ENCODE measurements around the gene HDGFL2. TPM values are rescaled to one million over a fixed set of nuclear protein-coding genes. Genes with fewer than 3 reads are reported as not detected.

HDGFL2 gene
- total RNA-seq, 1 donor from 2014 or later: 77.9 TPM

DNA sequence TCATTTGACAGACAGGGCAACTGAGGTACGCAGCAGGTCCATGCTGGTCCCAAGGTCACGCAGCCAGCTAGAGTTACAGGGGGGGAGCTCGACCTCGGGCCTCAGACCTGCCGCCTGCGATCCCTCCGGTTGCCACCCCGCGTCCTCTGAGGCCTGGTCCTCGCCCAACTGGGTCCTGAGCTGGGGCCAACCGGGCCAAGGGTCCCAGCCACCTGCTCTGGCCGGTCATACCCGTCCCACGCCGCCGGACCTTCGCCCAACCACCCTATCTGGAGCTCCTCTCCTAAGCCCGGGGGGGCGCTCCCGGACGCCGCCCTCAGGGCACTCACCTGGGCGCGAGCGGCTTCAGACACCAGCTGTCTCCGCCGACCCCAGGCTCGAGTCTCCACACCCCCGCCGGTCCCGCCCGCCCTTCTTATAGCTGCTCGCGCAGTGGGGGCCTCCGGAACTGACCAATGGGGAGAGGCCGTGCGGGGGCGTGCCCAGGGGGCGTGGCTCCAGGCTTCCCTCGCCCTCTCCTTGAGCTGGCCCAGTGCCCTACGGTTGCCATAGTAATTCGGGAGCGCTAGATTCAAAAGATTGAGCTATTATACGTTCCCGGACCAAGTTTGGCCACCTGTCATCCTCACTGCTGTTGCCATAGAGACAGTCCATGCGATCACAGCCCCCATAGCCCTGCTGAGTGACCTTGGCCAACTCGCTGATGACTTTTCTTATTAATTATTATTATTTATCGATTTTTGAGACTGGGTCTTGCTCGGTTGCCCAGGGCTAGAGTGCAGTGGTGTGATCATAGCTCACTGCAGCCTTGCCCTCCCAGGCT, 63.0 kb downstream of the HDGFL2 start, which contains the start of gene PLIN5:
PLIN5 (minus strand) TSS at position 389 of the 823 bp plus-strand sequence. CDS start 1,150 bp downstream, outside the sequence.
- H3K27me3 Mint-ChIP-seq: peaks cover 3% of the 10 kb centered on the region
- peaks cover 4% of the 10 kb centered on the region for H3K4me1 Mint-ChIP-seq (ENCODE audit: unreplicated experiment)
- TF ChIP-seq, protein P1, sequence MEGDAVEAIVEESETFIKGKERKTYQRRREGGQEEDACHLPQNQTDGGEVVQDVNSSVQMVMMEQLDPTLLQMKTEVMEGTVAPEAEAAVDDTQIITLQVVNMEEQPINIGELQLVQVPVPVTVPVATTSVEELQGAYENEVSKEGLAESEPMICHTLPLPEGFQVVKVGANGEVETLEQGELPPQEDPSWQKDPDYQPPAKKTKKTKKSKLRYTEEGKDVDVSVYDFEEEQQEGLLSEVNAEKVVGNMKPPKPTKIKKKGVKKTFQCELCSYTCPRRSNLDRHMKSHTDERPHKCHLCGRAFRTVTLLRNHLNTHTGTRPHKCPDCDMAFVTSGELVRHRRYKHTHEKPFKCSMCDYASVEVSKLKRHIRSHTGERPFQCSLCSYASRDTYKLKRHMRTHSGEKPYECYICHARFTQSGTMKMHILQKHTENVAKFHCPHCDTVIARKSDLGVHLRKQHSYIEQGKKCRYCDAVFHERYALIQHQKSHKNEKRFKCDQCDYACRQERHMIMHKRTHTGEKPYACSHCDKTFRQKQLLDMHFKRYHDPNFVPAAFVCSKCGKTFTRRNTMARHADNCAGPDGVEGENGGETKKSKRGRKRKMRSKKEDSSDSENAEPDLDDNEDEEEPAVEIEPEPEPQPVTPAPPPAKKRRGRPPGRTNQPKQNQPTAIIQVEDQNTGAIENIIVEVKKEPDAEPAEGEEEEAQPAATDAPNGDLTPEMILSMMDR (conservative IDR thresholded peaks at IDR 0.05): peak; percentile 19
- H3K36me3 Mint-ChIP-seq: no peaks in the 10 kb centered on the region
- H3K9me3 Mint-ChIP-seq: no peaks in the 10 kb centered on the region
- DNase-seq (ENCODE audit: extremely low spot score, unreplicated experiment): peak; percentile 90
- peak within 1 kb of the TSS; percentile 57 for H3K4me3 Mint-ChIP-seq
- H3K27ac Mint-ChIP-seq: no peak within 1 kb of the TSS

DNA sequence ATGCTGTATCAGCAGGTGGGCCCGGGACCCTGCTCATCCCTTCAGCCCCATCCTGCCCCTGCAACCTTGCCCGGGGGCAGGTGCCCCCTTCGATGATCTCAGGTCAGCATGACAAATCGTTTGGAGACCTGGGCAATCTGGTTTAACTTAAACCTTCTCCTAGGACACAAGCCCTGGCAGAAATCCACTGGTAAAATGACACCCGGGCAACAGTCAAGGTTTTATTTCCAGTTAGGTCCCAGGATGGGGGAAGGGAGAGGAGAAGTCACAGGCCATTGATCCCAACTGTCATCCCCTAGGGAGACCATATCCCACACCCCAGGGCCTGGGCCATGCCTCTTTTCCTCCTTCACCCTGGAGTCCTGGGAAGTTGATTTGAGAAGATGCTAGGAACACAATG, 64.7 kb downstream of the HDGFL2 start:
- no peaks in the 10 kb centered on the region for H3K36me3 Mint-ChIP-seq
- TF ChIP-seq, protein P1 (conservative IDR thresholded peaks at IDR 0.05): no peak
- H3K27me3 Mint-ChIP-seq: peaks cover 3% of the 10 kb centered on the region
- no peak overlapping the region for H3K27ac Mint-ChIP-seq
- no peak for DNase-seq (ENCODE audit: extremely low spot score, unreplicated experiment)
- peaks cover 7% of the 10 kb centered on the region for H3K4me1 Mint-ChIP-seq (ENCODE audit: unreplicated experiment)
- no peak overlapping the region for H3K4me3 Mint-ChIP-seq
- H3K9me3 Mint-ChIP-seq: no peaks in the 10 kb centered on the region

DNA sequence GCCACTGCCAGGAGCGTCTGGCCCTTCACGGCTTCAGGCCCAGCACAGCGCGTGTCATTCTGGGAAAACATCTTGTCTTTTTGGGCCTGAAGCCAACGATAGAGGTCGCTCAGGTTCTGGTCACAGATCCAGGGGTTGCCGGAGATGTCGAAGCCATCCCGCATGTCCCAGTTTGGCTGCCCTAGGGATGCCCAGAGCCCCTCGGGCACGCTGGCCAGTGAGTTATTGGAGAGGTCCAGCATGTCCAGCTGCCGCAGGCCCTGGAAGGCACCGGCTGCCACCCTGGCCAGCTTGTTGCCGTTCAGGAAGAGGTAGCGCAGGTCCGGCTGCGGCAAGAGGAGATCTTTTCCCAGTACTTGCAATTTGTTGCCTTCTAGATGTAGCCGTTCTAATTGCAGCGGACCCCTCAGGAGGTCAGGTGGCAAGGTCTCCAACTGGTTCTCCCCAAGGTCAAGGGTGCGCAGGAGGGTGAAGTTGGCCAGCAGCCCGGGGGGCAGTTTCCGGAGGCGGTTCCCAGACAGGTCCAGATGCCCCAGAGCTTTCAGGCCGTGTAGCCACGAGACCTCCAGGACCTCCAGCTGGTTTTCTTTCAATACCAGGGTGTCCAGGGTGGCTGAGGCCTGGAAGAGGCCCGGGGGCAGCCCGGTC, 66.0 kb downstream of the HDGFL2 start:
- Mint-ChIP-seq H3K36me3 (no peaks in the 10 kb centered on the region), H3K4me3 (no peak overlapping the region), H3K27ac (no peak overlapping the region), H3K4me1 (ENCODE audit: unreplicated experiment) (peaks cover 7% of the 10 kb centered on the region), H3K9me3 (no peaks in the 10 kb centered on the region), H3K27me3 (peaks cover 3% of the 10 kb centered on the region)
- DNase-seq (ENCODE audit: extremely low spot score, unreplicated experiment): peak; percentile 66
- TF ChIP-seq, protein P1 (conservative IDR thresholded peaks at IDR 0.05): no peak

DNA sequence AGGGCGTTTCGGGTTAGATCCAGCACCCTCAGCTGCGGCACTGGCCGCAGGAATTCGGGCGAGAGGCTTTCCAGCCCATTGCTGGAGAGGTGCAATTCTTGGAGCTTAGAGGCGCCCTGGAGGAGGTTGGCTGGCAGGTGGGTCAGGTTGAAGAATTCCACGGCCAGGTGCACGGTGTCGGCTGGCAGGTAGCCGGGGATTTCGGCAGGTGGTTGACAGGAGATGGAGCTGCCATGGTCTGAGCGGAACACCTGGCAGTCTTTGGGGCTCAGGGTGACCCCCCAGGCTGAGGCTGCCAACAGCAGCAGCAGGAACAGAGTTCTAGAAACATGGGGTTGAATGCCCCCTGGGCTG, 66.5 kb downstream of the HDGFL2 start:
- H3K4me3 Mint-ChIP-seq: no peak overlapping the region
- H3K4me1 Mint-ChIP-seq (ENCODE audit: unreplicated experiment): peaks cover 7% of the 10 kb centered on the region
- H3K27me3 Mint-ChIP-seq: peaks cover 3% of the 10 kb centered on the region
- no peak for DNase-seq (ENCODE audit: extremely low spot score, unreplicated experiment)
- H3K9me3 Mint-ChIP-seq: no peaks in the 10 kb centered on the region
- H3K36me3 Mint-ChIP-seq: no peaks in the 10 kb centered on the region
- no peak overlapping the region for H3K27ac Mint-ChIP-seq
- TF ChIP-seq, protein P1 (conservative IDR thresholded peaks at IDR 0.05): no peak

DNA sequence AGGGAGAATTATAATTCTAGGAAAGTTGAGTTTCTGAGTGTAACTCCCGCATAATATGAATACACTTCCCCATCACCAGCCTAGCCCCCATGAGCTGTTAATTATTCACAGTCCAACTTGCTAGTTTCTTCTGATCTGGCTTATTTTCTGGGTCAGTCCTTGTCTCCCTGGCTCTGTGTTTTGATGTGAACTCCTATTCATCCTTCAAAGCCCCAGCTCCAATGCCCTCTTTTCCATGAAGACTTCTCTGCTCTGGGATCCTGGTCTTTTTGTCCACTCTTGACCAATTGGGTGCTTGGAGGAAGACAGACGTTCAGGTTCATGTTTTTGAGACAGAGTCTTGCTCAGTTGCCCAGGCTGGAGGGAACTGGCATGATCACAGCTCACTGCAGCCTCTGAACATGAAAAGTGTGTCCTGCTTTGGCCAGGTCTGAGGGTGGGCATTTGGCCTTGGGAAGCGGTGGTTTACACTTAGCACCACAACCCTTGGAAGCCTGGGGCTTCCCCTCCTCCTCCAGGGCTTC, 67.1 kb downstream of the HDGFL2 start:
- TF ChIP-seq, protein P1 (conservative IDR thresholded peaks at IDR 0.05): no peak
- Mint-ChIP-seq H3K27me3 (peaks cover 3% of the 10 kb centered on the region), H3K27ac (no peak overlapping the region), H3K9me3 (no peaks in the 10 kb centered on the region), H3K36me3 (no peaks in the 10 kb centered on the region), H3K4me3 (no peak overlapping the region), H3K4me1 (ENCODE audit: unreplicated experiment) (peaks cover 7% of the 10 kb centered on the region)
- DNase-seq (ENCODE audit: extremely low spot score, unreplicated experiment): no peak
